DMS114 treated with DMSO at 0.1 percent for 48 hours (cell line): ENCODE results near the gene ZDBF2.
"Not testable (repeated sequence)": the region's sequence is repeated elsewhere in the genome, so short reads cannot be mapped to it uniquely, and the experiment has no call there.

Experiments
- DNase-seq: peaks from one replicate; lab custom pipeline; 2025; ENCODE audit not compliant: unreplicated experiment; lab: John Stamatoyannopoulos, UW

Gene ZDBF2

GRCh38 chr2:206323033-206323432, 48.6 kb downstream of the ZDBF2 start:
- no peak for DNase-seq

- DNase-seq, result no peak
Observed at GRCh38 chr2:206323486-206323885, 49.0 kb downstream of the ZDBF2 start.

- no peak for DNase-seq
Observed at GRCh38 chr2:206324869-206325268, 50.4 kb downstream of the ZDBF2 start.

GRCh38 chr2:206328974-206329373, 54.5 kb downstream of the ZDBF2 start:
- DNase-seq, result no peak

- DNase-seq, result no peak
Observed at GRCh38 chr2:206336861-206337260, 62.4 kb downstream of the ZDBF2 start.

- DNase-seq, result no peak
Observed at GRCh38 chr2:206337956-206338355, 63.5 kb downstream of the ZDBF2 start.

- no peak for DNase-seq
Observed at GRCh38 chr2:206341396-206341795, 66.9 kb downstream of the ZDBF2 start.

- no peak for DNase-seq
Observed at GRCh38 chr2:206343144-206343543, 68.7 kb downstream of the ZDBF2 start.

- no peak for DNase-seq
Observed at GRCh38 chr2:206343816-206344215, 69.4 kb downstream of the ZDBF2 start.

- DNase-seq, result no peak
Observed at GRCh38 chr2:206345606-206346005, 71.1 kb downstream of the ZDBF2 start.

- DNase-seq, result no peak
Observed at GRCh38 chr2:206349375-206349774, 74.9 kb downstream of the ZDBF2 start.

GRCh38 chr2:206352571-206352970, 78.1 kb downstream of the ZDBF2 start:
- no peak for DNase-seq

GRCh38 chr2:206353685-206354084, 79.2 kb downstream of the ZDBF2 start:
- DNase-seq, result no peak

GRCh38 chr2:206354129-206354528, 79.7 kb downstream of the ZDBF2 start:
- DNase-seq, result no peak

- DNase-seq, result not testable (repeated sequence)
Observed at GRCh38 chr2:206356840-206357239, 82.4 kb downstream of the ZDBF2 start.

- DNase-seq, result not testable (repeated sequence)
Observed at GRCh38 chr2:206360840-206361239, 86.4 kb downstream of the ZDBF2 start.

GRCh38 chr2:206361407-206362045, 87.1 kb downstream of the ZDBF2 start:
- DNase-seq, result no peak
